Heart left ventricle (tissue), 16 donors: ENCODE results near the gene AIF1. TPM values are rescaled to one million over a fixed set of nuclear protein-coding genes. Genes with fewer than 3 reads are reported as not detected.
A peak's percentile ranks its signal among the peaks of the same experiment; 100 is the strongest.

ENCODE experiments used
- ATAC-seq, 4 donors: fragments of 200-7000 bp; cut with Tn5 transposase; one replicate each; pipeline ENCODE4 v1.9.1; 2020 to 2022; ENCODE audit warnings: moderate library complexity in 4 of 4, mild to moderate bottlenecking in 3 of 4, moderate number of reproducible peaks in 1 of 4
- DNase-seq, 5 donors: peaks; one replicate each; pipeline ENCODE4 v3.0.0-alpha.2; 2020
- H3K27ac ChIP-seq, 12 donors: fragments of 200-600 bp; sonication (generic) in 4 of 12; one replicate each; pipeline versions ENCODE4 v1.5.0 to v1.8.0; 2016 to 2022; ENCODE audit warnings: mild to moderate bottlenecking in 2 of 12
- H3K27me3 ChIP-seq, 9 donors: fragments of 200-600 bp; sonication (generic) in 2 of 9; one replicate each; pipeline versions ENCODE4 v1.5.1 to v1.8.0; 2016 to 2022; ENCODE audit warnings: mild to moderate bottlenecking in 3 of 9
- H3K36me3 ChIP-seq, 9 donors: fragments of 200-600 bp; sonication (generic) in 2 of 9; one replicate each; pipeline versions ENCODE4 v1.5.0 to v1.8.0; 2018 to 2022; ENCODE audit warnings: mild to moderate bottlenecking in 2 of 9
- H3K4me1 ChIP-seq, 12 donors: fragments of 200-600 bp; sonication (generic) in 4 of 12; one replicate each; pipeline versions ENCODE4 v1.5.0 to v1.8.0; 2016 to 2022; ENCODE audit warnings: mild to moderate bottlenecking in 3 of 12
- H3K4me3 ChIP-seq, 12 donors: fragments of 200-600 bp; sonication (generic) in 4 of 12; one replicate each; pipeline versions ENCODE4 v1.5.0 to v1.8.0; 2017 to 2022; ENCODE audit warnings: mild to moderate bottlenecking in 9 of 12, moderate library complexity in 4 of 12
- H3K9me3 ChIP-seq, 12 donors: fragments of 200-600 bp; sonication (generic) in 4 of 12; one replicate each; pipeline versions ENCODE4 v1.5.0 to v1.8.0; 2016 to 2022; ENCODE audit warnings: mild to moderate bottlenecking in 1 of 12
- CTCF ChIP-seq, 12 donors: fragments of 200-600 bp; sonication (generic) in 4 of 12; IDR thresholded peaks; one replicate each; pipeline versions ENCODE4 v1.5.0 to v1.8.0; 2018 to 2022; ENCODE audit warnings: antibody characterized with exemption in 12 of 12, mild to moderate bottlenecking in 5 of 12
- POLR2A ChIP-seq, 2 donors: fragments of 450-650 bp; IDR thresholded peaks; one replicate each; pipeline ENCODE4 v1.6.1; 2017; ENCODE audit warnings: antibody characterized with exemption in 2 of 2, mild to moderate bottlenecking in 2 of 2, moderate library complexity in 2 of 2
- WGBS, 4 donors: extraction: QIAGEN DNeasy Blood & Tissue Kit in 2 of 4; methylation state at CpG; one replicate each; pipeline versions ENCODE4 v1.1.5 to v1.1.7; 2013 to 2018; 5-methylcytosine and 5-hydroxymethylcytosine counted together
- intact Hi-C, 10 donors: fragments of 100-400 bp; cut with DNase I; formaldehyde crosslinking; loops; one replicate each; pipeline versions ENCODE4 v1.11.1 to v1.14.2; 2022
- polyA plus RNA-seq, 2 donors: library from polyadenylated mRNA; stranded (reverse); fragments of 200-250 nt; gene quantifications; one replicate each; pipeline ENCODE4 v1.2.3, GENCODE V29; 2013
- total RNA-seq, 9 donors: library from RNA; depleted of rRNA in 2 of 9; stranded (reverse); fragments of >200 nt in 2 of 9; fragmentation: NEBNext Ultra II Directional in 3 of 9; extraction: Animal tissue kit (Norgen Biotek cat#: 25700) in 3 of 9; gene quantifications; one replicate each; pipeline versions ENCODE4 v1.1.0 to v1.2.4, GENCODE V29; 2016 to 2023
- donor health status: ischemic (EF 13 %, LVEDD 7.1; RV severe dilation, severe dysfunction).
- donor health status: healthy with polysubstance abuse.
- donor health status: DM: no; HTN: yes; CAD: no.
- donor health status: DM: no; HTN: no; CAD: no.
- donor health status: ischemic (EF 25% LVEDD 6.9; RV normal size, moderate dysfunction).
- donor health status: ischemic (EF 25% LVEDD 5.7; RV mildly dilated, moderate dysfunction).
- donor health status: healthy.
- donor health status: DM: yes; HTN: yes; CAD: no.
- donor health status: ischemic (EF 35%, LVEDD 5.7; RV mildly dilated, moderate dysfunction).
- donor health status: nonischemic (EF 11% LVEDD 7.7; RV severe dilation, severe dysfunction).
- donor health status: DM: yes; HTN: yes; CAD: no.
- donor health status: PGD.
- donor health status: ischemic (EF 29% LVEDD 5.4; RV normal size, mild dysfunction).
- donor health status: nonischemic (EF 23%, LVEDD 6.1; RV moderate dilation, normal function).

Gene AIF1
- total and polyA plus RNA-seq, 11 donors, result 5.7 to 120 (median 9.5) TPM

GRCh38 chr6:31579546-31580437 is 35.2 kb upstream of the AIF1 start:
- Histone ChIP-seq H3K36me3 (peaks cover 0 to 10% (median 0%) of the 10 kb centered on the region in 9 donors), H3K4me1 (peaks cover 0 to 78% (median 16%) of the 10 kb centered on the region in 12 donors), H3K9me3 (no peaks in the 10 kb centered on the region), H3K4me3 (peak overlapping the region in 3 of 12 donors; percentile 76 to 96 (median 85)), H3K27ac (peak overlapping the region in 1 of 12 donors; percentile 92), H3K27me3 (no peaks in the 10 kb centered on the region)
- 89 to 96% (median 93%) methylated on average over 8 of the region's 8 CpGs for WGBS, 4 donors
- ATAC-seq (no peak), DNase-seq (no peak)
- TF ChIP-seq POLR2A (IDR thresholded peaks at IDR 0.05), result no peak
- TF ChIP-seq CTCF (IDR thresholded peaks at IDR 0.05), result no peak
- intact Hi-C loops, result loop anchor here (1.0 to 5.0 kb wide), 5 partner anchors 19 to 33 kb away; partner anchors contain the start of genes ATP6V1G2 (in 9 of the 10) and NFKBIL1 (in 9 of the 10)

- DNase-seq, result no peak
- intact Hi-C loops, result loop anchor here (1.0 to 5.0 kb wide), 5 partner anchors 18 to 34 kb away; partner anchors contain the start of genes ATP6V1G2 (in 9 of the 10) and NFKBIL1 (in 9 of the 10)
- WGBS, 4 donors, result 40 to 45% (median 41%) methylated on average over 11 of the region's 11 CpGs
- Histone ChIP-seq H3K27me3 (no peaks in the 10 kb centered on the region), H3K27ac (peak overlapping the region in 11 of 12 donors; percentile 84 to 95 (median 85)), H3K4me3 (peak overlapping the region; percentile 67 to 98 (median 84)), H3K4me1 (peaks cover 0 to 78% (median 15%) of the 10 kb centered on the region in 12 donors), H3K9me3 (no peaks in the 10 kb centered on the region), H3K36me3 (peaks cover 0 to 10% (median 0%) of the 10 kb centered on the region in 9 donors)
- ATAC-seq, result no peak
- TF ChIP-seq CTCF (IDR thresholded peaks at IDR 0.05) (no peak), POLR2A (IDR thresholded peaks at IDR 0.05) (no peak)
Measured at GRCh38 chr6:31580438-31580740, 34.6 kb upstream of the AIF1 start.

- ATAC-seq (peak; percentile 93 to 98 (median 98)), DNase-seq (peak; percentile 90 to 95 (median 92))
- WGBS, 4 donors, result 0 to 1% (median 0%) methylated on average over 46 to 62 of the region's 62 CpGs
- Histone ChIP-seq H3K36me3 (peaks cover 0 to 10% (median 0%) of the 10 kb centered on the region in 9 donors), H3K9me3 (no peaks in the 10 kb centered on the region), H3K27me3 (no peaks in the 10 kb centered on the region), H3K27ac (peak overlapping the region; percentile 71 to 95 (median 85)), H3K4me3 (peak overlapping the region; percentile 67 to 98 (median 84)), H3K4me1 (peaks cover 0 to 83% (median 15%) of the 10 kb centered on the region in 12 donors)
- intact Hi-C loops, result loop anchor here (1.0 to 5.0 kb wide), 6 partner anchors 17 to 34 kb away; partner anchors contain the start of genes ATP6V1G2 (in 9 of the 10) and NFKBIL1 (in 9 of the 10)
- TF ChIP-seq CTCF (IDR thresholded peaks at IDR 0.05) (peak; percentile 31 to 100 (median 99)), POLR2A (IDR thresholded peaks at IDR 0.05) (peak in 1 of 2 donors; percentile 39)
Measured at GRCh38 chr6:31580807-31581433, 34.1 kb upstream of the AIF1 start.
